BLaER1 (cell line): Measurements from ENCODE around the gene TRAF7.
"Not testable (repeated sequence)": the region's sequence is repeated elsewhere in the genome, so short reads cannot be mapped to it uniquely, and the experiment has no call there.

Experiments
- H3K27ac ChIP-seq: shearing (Covaris generic); formaldehyde crosslinking; 2 replicates; pipeline ENCODE4 v1.8.1; 2022
- H3K27me3 ChIP-seq: shearing (Covaris generic); formaldehyde crosslinking; 2 replicates; pipeline ENCODE4 v1.8.1; 2022
- H3K36me3 ChIP-seq: shearing (Covaris generic); formaldehyde crosslinking; 2 replicates; pipeline ENCODE4 v1.8.1; 2022
- H3K4me1 ChIP-seq: shearing (Covaris generic); formaldehyde crosslinking; 2 replicates; pipeline ENCODE4 v1.8.1; 2022
- H3K4me2 ChIP-seq: shearing (Covaris generic); formaldehyde crosslinking; 2 replicates; pipeline ENCODE4 v1.8.1; 2022
- H3K4me3 ChIP-seq: shearing (Covaris generic); formaldehyde crosslinking; 2 replicates; pipeline ENCODE4 v1.8.1; 2022
- H3K9ac ChIP-seq: shearing (Covaris generic); formaldehyde crosslinking; 2 replicates; pipeline ENCODE4 v1.8.1; 2022
- H3K9me3 ChIP-seq: shearing (Covaris generic); formaldehyde crosslinking; 2 replicates; pipeline ENCODE4 v1.8.1; 2022
- H4K20me1 ChIP-seq: shearing (Covaris generic); formaldehyde crosslinking; 2 replicates; pipeline ENCODE4 v1.8.1; 2022
- Cebpa-rat ChIP-seq: shearing (Covaris generic); IDR thresholded peaks from 2 replicates; pipeline ENCODE4 v1.8.1; 2022

TRAF7 gene

DNA sequence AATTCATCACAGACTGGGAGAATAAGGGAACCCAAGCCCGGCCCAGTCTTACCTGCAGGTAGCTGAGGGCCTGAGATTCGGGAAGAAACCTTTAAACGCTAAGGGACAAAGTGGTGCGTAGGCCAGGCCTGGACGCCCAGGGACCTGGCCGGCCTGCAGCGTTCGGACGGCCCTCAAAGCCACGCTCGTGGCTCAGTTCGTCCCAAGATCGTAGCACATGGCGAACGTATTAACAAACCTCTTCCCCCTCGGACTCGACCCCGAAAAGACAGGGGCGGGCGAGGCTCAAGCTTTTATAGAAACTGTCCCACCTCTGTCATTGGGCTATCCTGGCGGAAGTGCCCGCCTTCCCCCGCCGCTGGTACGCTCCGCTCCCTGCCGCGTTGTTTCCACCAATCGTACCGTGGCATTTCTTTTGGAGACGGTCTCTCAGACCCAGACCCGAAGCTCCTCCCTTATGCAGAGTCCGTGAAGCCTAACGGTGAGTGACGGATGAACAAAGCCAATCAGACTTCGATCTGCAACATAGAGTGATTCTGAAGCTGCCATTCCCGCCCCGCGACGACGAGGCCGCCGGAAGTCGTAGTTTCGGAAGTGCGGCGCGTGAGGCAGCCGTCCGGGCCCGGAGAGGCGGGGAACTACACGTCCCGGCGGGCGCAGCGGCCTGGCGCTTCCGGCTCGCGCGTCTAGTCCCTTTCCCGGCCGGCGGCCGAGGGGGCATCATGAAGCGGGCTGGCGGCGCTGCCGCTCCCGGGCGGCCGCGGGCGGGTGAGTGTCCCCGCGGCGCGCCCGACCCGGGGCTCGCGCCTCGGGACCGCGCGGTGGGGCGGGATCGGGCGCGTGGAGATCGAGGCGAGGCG lies at the start of gene TRAF7:
TRAF7 (plus strand) TSS at position 692 of the 860 bp plus-strand sequence. CDS start 8,139 bp downstream, outside the sequence.
- peaks cover 46% of the 10 kb centered on the region for H3K36me3 ChIP-seq
- H3K4me3 ChIP-seq, result peak within 1 kb of the TSS; percentile 90
- peaks cover 91% of the 10 kb centered on the region for H4K20me1 ChIP-seq
- TF ChIP-seq Cebpa-rat, result no peak
- H3K27me3 ChIP-seq, result no peaks in the 10 kb centered on the region
- H3K27ac ChIP-seq, result peak within 1 kb of the TSS; percentile 94
- peaks cover 66% of the 10 kb centered on the region for H3K4me1 ChIP-seq
- H3K4me2 ChIP-seq, result peak within 1 kb of the TSS; percentile 100
- H3K9ac ChIP-seq, result peak within 1 kb of the TSS; percentile 99
- no peaks in the 10 kb centered on the region for H3K9me3 ChIP-seq

DNA sequence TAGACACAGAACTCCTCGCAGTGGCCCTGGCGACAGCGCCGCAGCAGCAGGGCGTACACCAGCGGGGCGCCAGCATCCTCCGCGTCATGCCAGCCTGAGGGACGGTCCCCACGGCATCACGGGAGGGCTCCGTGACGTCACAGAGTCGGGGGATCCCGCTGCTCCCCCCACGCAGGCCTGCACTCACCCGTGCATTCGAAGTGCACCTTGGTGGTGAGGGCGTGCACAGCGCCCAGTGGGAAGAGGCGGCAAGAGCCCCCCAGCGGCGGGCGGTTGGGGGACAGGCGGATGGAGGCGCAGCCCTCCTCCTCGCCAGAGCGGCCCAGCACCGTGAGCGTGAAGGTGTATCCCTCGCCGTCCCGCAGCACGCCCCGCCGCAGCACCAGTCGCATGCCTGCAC lies 49.4 kb upstream of the TRAF7 start:
- H3K4me3 ChIP-seq, H3K9ac ChIP-seq, H3K27me3 ChIP-seq, H3K4me1 ChIP-seq, H3K4me2 ChIP-seq, H3K9me3 ChIP-seq, H3K27ac ChIP-seq: not testable (repeated sequence)
- Histone ChIP-seq H3K36me3 (peaks cover 78% of the 10 kb centered on the region), H4K20me1 (0 out of 2 replicates have a peak, but pooled peaks cover 36% of the 10 kb centered on the region)

DNA sequence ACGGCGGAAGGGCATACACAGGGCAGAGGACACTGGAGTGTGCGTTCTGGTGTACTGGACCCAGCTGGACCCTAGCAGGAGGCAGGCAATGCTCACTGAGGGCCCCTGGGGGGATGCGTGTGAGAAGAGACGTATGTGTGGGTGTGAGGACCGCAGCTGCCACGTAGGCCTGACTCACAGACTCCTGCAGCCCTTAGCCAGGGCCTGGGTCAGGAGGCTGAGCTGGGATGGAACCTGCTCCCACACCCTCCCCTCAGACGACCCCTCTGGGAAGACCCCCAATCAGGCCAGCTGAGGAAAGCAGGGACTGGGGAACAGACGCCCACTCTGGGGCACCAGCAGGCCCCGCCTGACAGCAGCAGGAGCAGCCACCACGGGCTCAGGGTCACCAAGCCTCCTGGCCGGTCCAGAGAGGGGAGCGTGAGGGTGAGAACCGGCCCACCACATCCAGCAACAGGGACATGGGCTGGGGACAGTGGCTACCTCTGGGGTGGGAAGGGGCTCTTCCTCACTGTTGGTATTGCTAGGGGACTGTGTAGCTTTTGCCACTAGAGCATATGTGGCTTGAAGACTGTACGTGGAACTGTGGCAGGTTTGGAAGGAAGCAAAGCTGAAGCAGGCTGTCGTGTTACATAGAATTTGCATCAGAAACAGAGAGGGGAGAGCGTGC lies 48.3 kb upstream of the TRAF7 start:
- H3K4me2 ChIP-seq, H3K27me3 ChIP-seq, H3K9ac ChIP-seq, H3K4me1 ChIP-seq, H3K9me3 ChIP-seq, H3K4me3 ChIP-seq, H3K27ac ChIP-seq: not testable (repeated sequence)
- peaks cover 82% of the 10 kb centered on the region for H3K36me3 ChIP-seq
- H4K20me1 ChIP-seq, result 0 out of 2 replicates have a peak, but pooled peaks cover 37% of the 10 kb centered on the region

GRCh38 chr16:2107791-2108125 lies 47.8 kb upstream of the TRAF7 start:
- 0 out of 2 replicates have a peak, but pooled peaks cover 37% of the 10 kb centered on the region for H4K20me1 ChIP-seq
- peaks cover 82% of the 10 kb centered on the region for H3K36me3 ChIP-seq
- not testable (repeated sequence) for H3K27ac ChIP-seq

DNA sequence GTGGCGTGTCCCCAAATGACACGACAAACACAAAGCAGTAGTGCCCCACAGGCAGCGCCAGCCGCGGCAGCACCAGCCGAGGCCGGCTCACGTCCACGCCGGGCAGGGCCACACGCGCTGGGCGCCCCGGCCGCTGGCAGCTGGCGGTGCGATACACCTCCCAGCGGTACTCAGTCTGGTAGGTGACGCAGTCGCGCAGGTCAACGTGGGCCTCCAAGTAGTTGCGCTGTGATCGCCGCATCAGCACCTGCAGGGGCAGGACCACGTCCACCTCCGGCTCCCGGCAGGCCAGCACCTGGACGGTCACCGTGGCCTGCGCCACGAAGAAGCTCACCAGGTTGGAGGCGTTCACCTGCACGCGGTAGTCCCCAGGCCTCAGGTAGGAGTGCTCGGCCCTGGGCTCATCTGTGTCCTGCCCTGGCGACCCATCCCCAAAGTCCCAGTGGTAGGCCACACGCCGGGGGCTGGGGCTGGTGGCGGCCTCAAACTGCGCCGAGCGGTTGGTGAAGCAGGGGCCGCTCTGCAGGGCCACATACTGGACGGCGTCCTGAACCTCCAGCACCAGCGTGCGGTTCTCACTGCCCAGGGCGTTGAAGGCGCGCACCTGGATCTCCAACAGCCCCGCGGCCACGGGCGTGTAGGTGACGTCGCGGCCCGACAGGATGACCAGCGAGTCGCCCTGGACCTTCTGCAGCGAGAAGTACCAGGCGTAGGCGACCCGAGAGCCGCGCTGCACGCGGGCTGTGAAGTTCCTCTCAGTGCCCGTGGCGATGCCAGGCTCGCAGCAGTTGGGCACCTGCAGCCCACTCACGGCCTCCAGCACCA lies 46.9 kb upstream of the TRAF7 start:
- H4K20me1 ChIP-seq, result 0 out of 2 replicates have a peak, but pooled peaks cover 37% of the 10 kb centered on the region
- H3K9ac ChIP-seq, H3K27me3 ChIP-seq, H3K27ac ChIP-seq, H3K4me3 ChIP-seq, H3K4me2 ChIP-seq, H3K9me3 ChIP-seq, H3K4me1 ChIP-seq: not testable (repeated sequence)
- peaks cover 80% of the 10 kb centered on the region for H3K36me3 ChIP-seq

More at GRCh38 chr16:2107791-2108125, 47.8 kb upstream of the TRAF7 start:
- not testable (repeated sequence) for H3K9me3 ChIP-seq, H3K4me1 ChIP-seq, H3K4me2 ChIP-seq, H3K27me3 ChIP-seq, H3K9ac ChIP-seq, H3K4me3 ChIP-seq

- not testable (repeated sequence) for H3K27me3 ChIP-seq, H3K9ac ChIP-seq, H3K4me3 ChIP-seq, H3K4me2 ChIP-seq, H3K27ac ChIP-seq, H3K4me1 ChIP-seq, H3K9me3 ChIP-seq
- H4K20me1 ChIP-seq, result peaks cover 42% of the 10 kb centered on the region; the same call in 1 of the 2 replicates
- peaks cover 85% of the 10 kb centered on the region for H3K36me3 ChIP-seq
These were observed 46.4 kb upstream of the TRAF7 start for GRCh38 chr16:2109271-2109580.

GRCh38 chr16:2109872-2110271 lies 45.7 kb upstream of the TRAF7 start:
- peaks cover 91% of the 10 kb centered on the region for H3K36me3 ChIP-seq
- H3K9ac ChIP-seq, H3K4me3 ChIP-seq, H3K27me3 ChIP-seq, H3K4me1 ChIP-seq, H3K9me3 ChIP-seq, H3K4me2 ChIP-seq, H3K27ac ChIP-seq: not testable (repeated sequence)
- peaks cover 48% of the 10 kb centered on the region for H4K20me1 ChIP-seq

GRCh38 chr16:2110332-2111008 lies 45.1 kb upstream of the TRAF7 start:
- H3K4me1 ChIP-seq, H3K27me3 ChIP-seq, H3K4me3 ChIP-seq, H3K9ac ChIP-seq, H3K9me3 ChIP-seq, H3K4me2 ChIP-seq, H3K27ac ChIP-seq: not testable (repeated sequence)
- Histone ChIP-seq H3K36me3 (peaks cover 90% of the 10 kb centered on the region), H4K20me1 (peaks cover 54% of the 10 kb centered on the region)

DNA sequence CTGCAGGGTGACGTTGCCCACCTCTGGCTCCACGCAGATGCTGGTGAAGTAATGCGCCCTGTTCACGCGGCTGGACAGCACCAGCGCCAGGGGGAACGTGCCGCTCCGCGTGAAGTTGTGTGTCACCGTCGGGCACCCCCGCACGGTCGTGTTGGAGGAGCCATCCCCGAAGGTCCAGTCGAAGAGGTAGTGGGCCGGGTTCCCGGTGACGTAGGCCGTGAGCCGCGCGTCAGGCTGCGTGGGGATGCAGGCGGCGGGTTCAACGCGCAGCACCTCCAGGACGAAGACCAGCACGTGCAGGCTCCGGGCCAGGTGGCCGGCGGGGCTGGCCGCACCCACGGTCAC lies 44.6 kb upstream of the TRAF7 start:
- H3K27ac ChIP-seq, H3K27me3 ChIP-seq, H3K4me2 ChIP-seq, H3K9ac ChIP-seq, H3K4me3 ChIP-seq, H3K9me3 ChIP-seq, H3K4me1 ChIP-seq: not testable (repeated sequence)
- H4K20me1 ChIP-seq, result peaks cover 55% of the 10 kb centered on the region
- peaks cover 86% of the 10 kb centered on the region for H3K36me3 ChIP-seq

DNA sequence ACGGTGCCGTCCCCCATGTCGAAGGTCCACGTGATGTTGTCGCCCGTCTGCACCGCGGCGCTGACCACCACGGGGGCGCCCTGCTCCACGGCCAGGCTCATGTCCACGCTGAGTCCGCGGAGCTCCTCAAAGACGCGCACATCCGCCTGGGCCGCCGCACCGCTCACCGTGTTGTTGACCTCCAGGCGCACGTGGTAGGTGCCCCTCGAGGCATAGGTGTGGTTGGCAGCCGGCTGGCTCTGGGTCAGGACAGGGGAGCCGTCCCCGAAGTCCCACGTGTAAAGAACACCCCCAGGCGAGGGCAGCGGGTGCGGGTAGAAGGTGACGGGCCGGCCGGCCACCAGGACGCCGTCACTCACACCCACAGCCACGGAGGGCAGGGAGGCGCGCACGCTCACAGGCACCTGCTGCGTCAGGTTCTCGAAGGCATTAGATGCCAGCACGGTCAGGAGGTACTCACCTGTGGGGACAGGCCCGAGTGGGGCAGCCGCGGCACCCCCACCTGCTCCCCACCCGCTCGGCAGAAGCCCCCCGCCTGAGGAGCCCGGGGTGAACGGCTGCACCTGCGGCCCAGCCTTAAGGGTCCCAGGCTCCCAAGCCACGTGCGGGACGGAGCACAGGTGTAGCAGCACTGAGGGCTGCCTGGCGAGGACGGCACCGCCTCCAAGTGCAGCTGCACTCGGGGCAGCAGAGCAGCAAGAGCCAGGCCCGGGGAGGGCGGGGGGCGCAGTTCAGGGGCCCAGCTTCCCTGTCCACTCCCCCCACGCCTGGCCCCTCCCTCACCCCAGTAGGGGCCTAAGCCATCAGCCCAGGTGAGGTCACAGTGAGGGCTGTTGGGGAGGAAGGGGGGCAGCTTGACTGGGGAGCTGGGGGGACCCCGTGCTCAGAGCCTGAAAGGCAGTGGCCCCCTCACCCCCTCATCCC lies 43.9 kb upstream of the TRAF7 start:
- not testable (repeated sequence) for H3K9ac ChIP-seq, H3K27ac ChIP-seq, H3K4me1 ChIP-seq, H3K27me3 ChIP-seq, H3K9me3 ChIP-seq, H3K4me3 ChIP-seq, H3K4me2 ChIP-seq
- peaks cover 62% of the 10 kb centered on the region for H4K20me1 ChIP-seq
- H3K36me3 ChIP-seq, result peaks cover 88% of the 10 kb centered on the region

DNA sequence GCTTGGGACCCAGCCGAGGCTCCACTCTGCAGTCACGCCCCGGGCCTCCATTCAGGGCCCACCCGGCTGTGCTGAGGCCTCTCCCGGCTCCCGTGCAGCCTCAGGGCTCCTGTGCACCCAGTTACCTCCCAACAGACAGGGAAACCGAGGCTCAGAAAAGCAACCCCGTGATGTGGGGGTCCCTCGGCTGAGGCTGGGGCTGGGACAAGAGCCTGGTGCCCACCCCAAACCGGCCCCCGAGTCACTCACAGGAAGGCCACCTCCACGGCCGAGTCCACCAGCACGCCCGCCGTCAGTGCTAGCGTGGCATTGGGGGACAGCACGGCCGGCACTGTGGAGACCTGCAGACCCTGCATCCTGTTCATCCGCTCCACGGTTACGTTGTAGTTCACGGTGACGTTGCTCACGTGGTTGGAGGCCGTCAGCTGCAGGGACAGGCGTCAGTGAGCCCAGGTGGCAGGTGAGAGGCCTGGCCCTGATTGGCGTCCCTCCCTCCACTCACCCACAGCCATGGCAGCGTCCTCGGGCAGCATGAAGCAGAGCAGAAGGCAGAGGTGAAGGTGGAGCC lies 43.0 kb upstream of the TRAF7 start:
- not testable (repeated sequence) for H3K4me2 ChIP-seq, H3K27ac ChIP-seq, H3K9ac ChIP-seq, H3K27me3 ChIP-seq, H3K9me3 ChIP-seq, H3K4me1 ChIP-seq, H3K4me3 ChIP-seq
- Histone ChIP-seq H3K36me3 (peaks cover 84% of the 10 kb centered on the region), H4K20me1 (peaks cover 64% of the 10 kb centered on the region)

GRCh38 chr16:2114225-2114624 lies 41.4 kb upstream of the TRAF7 start:
- not testable (repeated sequence) for H3K9ac ChIP-seq

More at GRCh38 chr16:2114225-2114624, 41.4 kb upstream of the TRAF7 start:
- Histone ChIP-seq H4K20me1 (peaks cover 60% of the 10 kb centered on the region), H3K36me3 (peaks cover 68% of the 10 kb centered on the region)
- H3K9me3 ChIP-seq, H3K27ac ChIP-seq, H3K4me3 ChIP-seq, H3K27me3 ChIP-seq, H3K4me1 ChIP-seq, H3K4me2 ChIP-seq: not testable (repeated sequence)
